ENCODE measurements around the gene AP5M1. TPM values are rescaled to one million over a fixed set of nuclear protein-coding genes. Genes with fewer than 3 reads are reported as not detected.
"Not testable (repeated sequence)": the region's sequence is repeated elsewhere in the genome, so short reads cannot be mapped to it uniquely, and the experiment has no call there.

AP5M1 gene
- total RNA-seq, 1 experiment from 2014 or later = 32.6 TPM

- intact Hi-C loops (cut with micrococcal nuclease) = no loop called here
- POLR2A ChIA-PET = interaction anchor here (0.5 to 1.0 kb wide), 3 partner anchors 24 to 66 kb away, joined by 3 read pairs; partner anchors contain the start of gene NAA30
- TF ChIP-seq CTCF (IDR thresholded peaks at IDR 0.05; ENCODE audit: unreplicated experiment) = no peak
- CTCF ChIA-PET = interaction anchor here (0.7 kb wide), 1 partner anchor 21 kb away, joined by 3 read pairs; no protein-coding TSS in a partner anchor
- Mint-ChIP-seq H3K36me3 (ENCODE audit: insufficient read depth, unreplicated experiment) (no peaks in the 10 kb centered on the region), H3K27ac (ENCODE audit: low read depth, unreplicated experiment) (no peak overlapping the region), H3K4me1 (ENCODE audit: insufficient read depth, unreplicated experiment) (no peaks in the 10 kb centered on the region), H3K4me3 (ENCODE audit: unreplicated experiment) (no peak overlapping the region), H3K27me3 (ENCODE audit: insufficient read depth, unreplicated experiment) (no peaks in the 10 kb centered on the region), H3K9me3 (ENCODE audit: unreplicated experiment) (no peaks in the 10 kb centered on the region)
- no peak for DNase-seq (ENCODE audit: unreplicated experiment)
- BruUV-seq (replicated peaks) = no TSS peak
Measured at GRCh38 chr14:57323721-57324120, 55.0 kb downstream of the AP5M1 start.

- H3K27ac Mint-ChIP-seq (ENCODE audit: low read depth, unreplicated experiment) = no peak overlapping the region
- no peak for TF ChIP-seq CTCF (IDR thresholded peaks at IDR 0.05; ENCODE audit: unreplicated experiment)
- H3K9me3 Mint-ChIP-seq (ENCODE audit: unreplicated experiment) = no peaks in the 10 kb centered on the region
- no peak for DNase-seq (ENCODE audit: unreplicated experiment)
- CTCF ChIA-PET = interaction anchor here (0.6 to 1.6 kb wide), 3 partner anchors 11 to 1897 kb away, joined by 3 read pairs; no protein-coding TSS in a partner anchor
- no peaks in the 10 kb centered on the region for H3K4me1 Mint-ChIP-seq (ENCODE audit: insufficient read depth, unreplicated experiment)
- BruUV-seq (replicated peaks) = no TSS peak
- H3K27me3 Mint-ChIP-seq (ENCODE audit: insufficient read depth, unreplicated experiment) = no peaks in the 10 kb centered on the region
- POLR2A ChIA-PET = interaction anchor here (0.6 kb wide), 1 partner anchor 780 kb away, joined by 3 read pairs; no protein-coding TSS in a partner anchor
- H3K4me3 Mint-ChIP-seq (ENCODE audit: unreplicated experiment) = no peak overlapping the region
- no peaks in the 10 kb centered on the region for H3K36me3 Mint-ChIP-seq (ENCODE audit: insufficient read depth, unreplicated experiment)
- intact Hi-C loops (cut with micrococcal nuclease) = no loop called here
Measured at GRCh38 chr14:57326253-57326652, 57.5 kb downstream of the AP5M1 start.

GRCh38 chr14:57329833-57330232 is 61.1 kb downstream of the AP5M1 start:
- ChIA-PET CTCF (no interaction called here), POLR2A (no interaction called here)
- Mint-ChIP-seq H3K27me3 (ENCODE audit: insufficient read depth, unreplicated experiment) (no peaks in the 10 kb centered on the region), H3K27ac (ENCODE audit: low read depth, unreplicated experiment) (no peak overlapping the region), H3K9me3 (ENCODE audit: unreplicated experiment) (no peaks in the 10 kb centered on the region), H3K36me3 (ENCODE audit: insufficient read depth, unreplicated experiment) (no peaks in the 10 kb centered on the region), H3K4me3 (ENCODE audit: unreplicated experiment) (no peak overlapping the region), H3K4me1 (ENCODE audit: insufficient read depth, unreplicated experiment) (no peaks in the 10 kb centered on the region)
- BruUV-seq (replicated peaks) = no TSS peak
- intact Hi-C loops (cut with micrococcal nuclease) = no loop called here
- no peak for DNase-seq (ENCODE audit: unreplicated experiment)
- no peak for TF ChIP-seq CTCF (IDR thresholded peaks at IDR 0.05; ENCODE audit: unreplicated experiment)

DNA sequence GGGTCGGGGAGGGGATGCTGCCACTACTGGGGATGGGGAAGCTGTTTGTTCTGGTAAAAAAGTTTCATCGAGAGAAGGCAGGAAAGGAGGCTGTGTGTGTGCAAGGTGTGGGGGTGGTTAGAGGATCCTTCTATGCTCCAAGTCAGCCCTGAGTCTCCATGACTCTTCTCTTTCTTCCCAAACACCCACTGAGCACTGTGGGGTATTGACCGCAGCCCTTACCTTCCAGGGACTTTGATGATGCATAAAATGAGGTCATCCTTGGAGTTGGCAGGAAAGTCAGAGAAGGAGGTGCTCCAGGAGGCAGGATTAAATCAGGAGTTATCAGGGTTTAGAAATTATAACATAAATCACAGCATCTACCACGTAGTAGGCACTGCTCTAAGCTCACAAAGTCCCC is 63.7 kb downstream of the AP5M1 start:
- H3K4me1 Mint-ChIP-seq (ENCODE audit: insufficient read depth, unreplicated experiment); H3K27me3 Mint-ChIP-seq (ENCODE audit: insufficient read depth, unreplicated experiment); H3K36me3 Mint-ChIP-seq (ENCODE audit: insufficient read depth, unreplicated experiment); BruUV-seq (replicated peaks); CTCF ChIA-PET; H3K4me3 Mint-ChIP-seq (ENCODE audit: unreplicated experiment); H3K27ac Mint-ChIP-seq (ENCODE audit: low read depth, unreplicated experiment); intact Hi-C loops (cut with micrococcal nuclease); POLR2A ChIA-PET; H3K9me3 Mint-ChIP-seq (ENCODE audit: unreplicated experiment): not testable (repeated sequence)
- peak; percentile 35 for DNase-seq (ENCODE audit: unreplicated experiment)

- intact Hi-C loops (cut with micrococcal nuclease); BruUV-seq (replicated peaks); H3K27me3 Mint-ChIP-seq (ENCODE audit: insufficient read depth, unreplicated experiment); DNase-seq (ENCODE audit: unreplicated experiment); H3K36me3 Mint-ChIP-seq (ENCODE audit: insufficient read depth, unreplicated experiment); H3K4me3 Mint-ChIP-seq (ENCODE audit: unreplicated experiment); POLR2A ChIA-PET; H3K4me1 Mint-ChIP-seq (ENCODE audit: insufficient read depth, unreplicated experiment); CTCF ChIA-PET; H3K27ac Mint-ChIP-seq (ENCODE audit: low read depth, unreplicated experiment); H3K9me3 Mint-ChIP-seq (ENCODE audit: unreplicated experiment): not testable (repeated sequence)
Measured at GRCh38 chr14:57333726-57334125, 65.0 kb downstream of the AP5M1 start.

- POLR2A ChIA-PET; H3K9me3 Mint-ChIP-seq (ENCODE audit: unreplicated experiment); intact Hi-C loops (cut with micrococcal nuclease); BruUV-seq (replicated peaks); H3K4me1 Mint-ChIP-seq (ENCODE audit: insufficient read depth, unreplicated experiment); H3K36me3 Mint-ChIP-seq (ENCODE audit: insufficient read depth, unreplicated experiment); CTCF ChIA-PET; DNase-seq (ENCODE audit: unreplicated experiment); H3K27ac Mint-ChIP-seq (ENCODE audit: low read depth, unreplicated experiment); H3K4me3 Mint-ChIP-seq (ENCODE audit: unreplicated experiment); H3K27me3 Mint-ChIP-seq (ENCODE audit: insufficient read depth, unreplicated experiment): not testable (repeated sequence)
Measured at GRCh38 chr14:57343545-57344297, 75.0 kb downstream of the AP5M1 start.

Measured in MCF 10A (cell line).